GM12874 (cell line): ENCODE data around the gene KLHL1.

ENCODE experiments used
- TF ChIP-seq, protein P1 (sequence below): IDR thresholded peaks from 2 replicates; pipeline ENCODE4 v1.5.1; 2011; ENCODE audit warnings: low read depth, mild to moderate bottlenecking, control low read depth, low read length, moderate library complexity; ENCODE audit not compliant: insufficient read depth

The KLHL1 gene

GRCh38 chr13:69681722-69682121 is 426.5 kb downstream of the KLHL1 start:
- TF ChIP-seq, protein P1, sequence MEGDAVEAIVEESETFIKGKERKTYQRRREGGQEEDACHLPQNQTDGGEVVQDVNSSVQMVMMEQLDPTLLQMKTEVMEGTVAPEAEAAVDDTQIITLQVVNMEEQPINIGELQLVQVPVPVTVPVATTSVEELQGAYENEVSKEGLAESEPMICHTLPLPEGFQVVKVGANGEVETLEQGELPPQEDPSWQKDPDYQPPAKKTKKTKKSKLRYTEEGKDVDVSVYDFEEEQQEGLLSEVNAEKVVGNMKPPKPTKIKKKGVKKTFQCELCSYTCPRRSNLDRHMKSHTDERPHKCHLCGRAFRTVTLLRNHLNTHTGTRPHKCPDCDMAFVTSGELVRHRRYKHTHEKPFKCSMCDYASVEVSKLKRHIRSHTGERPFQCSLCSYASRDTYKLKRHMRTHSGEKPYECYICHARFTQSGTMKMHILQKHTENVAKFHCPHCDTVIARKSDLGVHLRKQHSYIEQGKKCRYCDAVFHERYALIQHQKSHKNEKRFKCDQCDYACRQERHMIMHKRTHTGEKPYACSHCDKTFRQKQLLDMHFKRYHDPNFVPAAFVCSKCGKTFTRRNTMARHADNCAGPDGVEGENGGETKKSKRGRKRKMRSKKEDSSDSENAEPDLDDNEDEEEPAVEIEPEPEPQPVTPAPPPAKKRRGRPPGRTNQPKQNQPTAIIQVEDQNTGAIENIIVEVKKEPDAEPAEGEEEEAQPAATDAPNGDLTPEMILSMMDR = no peak

DNA sequence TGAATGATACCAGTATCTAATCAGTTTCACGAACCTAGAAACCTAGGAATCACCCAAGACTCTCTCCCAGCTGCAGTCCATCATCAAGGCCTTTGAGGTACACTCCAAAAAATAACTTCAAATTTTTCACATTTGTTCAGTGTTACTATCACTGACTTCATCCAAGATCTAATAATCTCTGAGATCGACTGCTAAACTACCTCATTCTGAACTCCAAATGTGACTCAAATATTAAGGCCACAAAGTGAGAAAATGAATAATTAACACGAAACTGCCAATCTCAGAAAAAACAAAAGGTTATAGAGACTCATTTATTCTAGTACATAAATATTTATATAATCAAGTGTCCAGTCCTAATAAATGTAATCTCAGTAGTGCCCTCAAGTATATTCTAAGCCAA is 430.9 kb downstream of the KLHL1 start:
- TF ChIP-seq, protein P1 = no peak

DNA sequence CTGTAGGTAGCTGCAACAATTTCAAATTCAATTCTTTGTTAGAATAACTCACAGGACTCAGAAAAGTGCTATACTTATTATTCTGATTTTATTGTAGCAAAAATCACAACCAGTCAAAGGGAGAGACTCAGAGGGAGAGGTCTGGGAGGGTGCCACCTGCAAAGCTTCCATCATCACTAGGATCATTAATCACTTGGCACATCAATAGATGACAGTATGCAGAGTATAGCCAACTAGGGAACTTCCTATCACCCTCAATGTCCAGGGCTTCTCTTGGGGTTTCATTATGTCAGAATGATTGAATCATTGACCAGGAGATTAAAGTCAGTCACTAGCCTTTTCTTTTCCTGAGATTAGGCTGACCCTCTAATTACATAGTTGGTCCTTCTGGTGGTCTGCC is 432.0 kb downstream of the KLHL1 start:
- TF ChIP-seq, protein P1 = no peak

DNA sequence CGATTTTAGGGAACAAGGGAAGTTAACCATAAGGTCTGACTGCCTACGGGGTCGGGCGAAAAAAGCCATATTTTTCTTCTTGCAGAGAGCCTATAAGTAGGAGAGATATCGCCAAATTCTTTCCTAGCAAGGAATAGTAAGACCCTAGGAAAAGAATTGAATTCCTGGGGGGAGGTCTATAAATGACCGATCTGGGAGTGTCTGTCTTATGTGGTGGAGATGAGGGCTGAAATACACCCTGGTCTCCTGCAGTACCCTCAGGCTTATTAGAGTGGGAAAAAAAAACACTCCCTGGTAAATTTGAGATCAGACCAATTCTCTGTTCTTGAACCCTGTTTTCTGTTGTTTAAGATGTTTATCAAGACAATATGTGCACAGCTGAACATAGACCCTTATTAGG is 448.1 kb downstream of the KLHL1 start:
- TF ChIP-seq, protein P1 = no peak

DNA sequence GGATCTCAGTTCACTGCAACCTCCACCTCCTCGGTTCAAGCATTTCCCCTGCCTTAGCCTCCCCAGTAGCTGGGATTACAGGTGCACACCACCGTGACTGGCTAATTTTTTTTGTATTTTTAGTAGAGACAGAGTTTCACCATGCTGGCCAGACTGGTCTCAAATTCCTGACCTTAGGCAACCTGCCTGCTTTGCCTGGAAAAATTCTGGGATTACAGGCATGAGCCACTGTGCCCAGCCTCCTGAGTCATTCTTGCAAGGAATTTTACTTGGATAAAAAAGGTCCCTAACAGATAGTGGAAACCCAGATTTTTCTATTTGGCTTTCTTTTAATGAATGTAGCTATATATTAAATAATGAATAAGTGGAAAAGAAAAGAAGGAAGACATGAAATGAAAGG is 450.6 kb downstream of the KLHL1 start:
- TF ChIP-seq, protein P1 = no peak

GRCh38 chr13:69654392-69654791 is 453.9 kb downstream of the KLHL1 start:
- TF ChIP-seq, protein P1 = no peak
